Osteoblast (primary cell): ENCODE measurements around the gene ADARB2. TPM values are rescaled to one million over a fixed set of nuclear protein-coding genes. Genes with fewer than 3 reads are reported as not detected.

ENCODE experiments used
- DNase-seq: peaks from one replicate; pipeline ENCODE4 v3.0.0; 2011; ENCODE audit warnings: low spot score, mixed read lengths; ENCODE audit not compliant: insufficient read length; ENCODE audit errors: missing footprints
- H2AFZ ChIP-seq: 2 replicates; pipeline ENCODE4 v1.6.0; 2011; ENCODE audit warnings: mild to moderate bottlenecking, low read length
- H3K27ac ChIP-seq: 2 replicates; pipeline ENCODE4 v1.5.1; 2011; ENCODE audit warnings: mild to moderate bottlenecking, low read depth, low read length, moderate library complexity
- H3K27me3 ChIP-seq: 2 replicates; pipeline ENCODE4 v1.6.0; 2012; ENCODE audit warnings: mild to moderate bottlenecking, control low read depth, inconsistent platforms, low read length, moderate library complexity; ENCODE audit not compliant: insufficient read depth
- H3K36me3 ChIP-seq: 2 replicates; pipeline ENCODE4 v1.5.1; 2011; ENCODE audit warnings: mild to moderate bottlenecking, low read length, control low read depth, moderate library complexity; ENCODE audit not compliant: insufficient read depth
- H3K4me1 ChIP-seq: 2 replicates; pipeline ENCODE4 v1.5.1; 2011; ENCODE audit warnings: mild to moderate bottlenecking, low read length, control low read depth, moderate library complexity; ENCODE audit not compliant: insufficient read depth
- H3K4me2 ChIP-seq: 2 replicates; pipeline ENCODE4 v1.6.0; 2011; ENCODE audit warnings: mild to moderate bottlenecking, low read length; ENCODE audit not compliant: insufficient read depth
- H3K4me3 ChIP-seq: fragments of 200-600 bp; sonication (generic); 3 replicates; pipeline ENCODE4 v1.5.1; 2012; ENCODE audit warnings: mild to moderate bottlenecking, low read length, inconsistent platforms; ENCODE audit not compliant: insufficient read depth
- H3K79me2 ChIP-seq: 2 replicates; pipeline ENCODE4 v1.6.0; 2012; ENCODE audit warnings: mild to moderate bottlenecking, low read length, control low read depth, inconsistent platforms; ENCODE audit not compliant: insufficient read depth
- H3K9me3 ChIP-seq: 2 replicates; pipeline ENCODE4 v1.5.1; 2011; ENCODE audit warnings: low read depth, low read length, control low read depth
- H4K20me1 ChIP-seq: 2 replicates; pipeline ENCODE4 v1.6.0; 2012; ENCODE audit warnings: mild to moderate bottlenecking, low read length, control low read depth; ENCODE audit not compliant: insufficient read depth
- total RNA-seq: library from RNA; depleted of rRNA; stranded (reverse); fragments of >200 nt; gene quantifications from 2 replicates; pipeline ENCODE4 v1.2.3, GENCODE V29; 2012
- TF ChIP-seq, protein P1 (sequence below): IDR thresholded peaks from 2 replicates; pipeline ENCODE4 v1.5.1; 2011; ENCODE audit warnings: mild to moderate bottlenecking, low read depth, low read length, moderate library complexity; ENCODE audit errors: extremely low read depth

The ADARB2 gene
- total RNA-seq, 1 donor: not detected

GRCh38 chr10:1440897-1441296 lies 296.4 kb downstream of the ADARB2 start:
- Histone ChIP-seq H3K4me1 (no peaks in the 10 kb centered on the region), H3K27me3 (no peaks in the 10 kb centered on the region), H3K79me2 (no peaks in the 10 kb centered on the region), H4K20me1 (no peaks in the 10 kb centered on the region), H3K9me3 (no peaks in the 10 kb centered on the region), H3K4me3 (no peak overlapping the region), H3K27ac (no peak overlapping the region), H3K36me3 (no peaks in the 10 kb centered on the region), H3K4me2 (no peak overlapping the region), H2AFZ (no peak overlapping the region)
- TF ChIP-seq, protein P1, sequence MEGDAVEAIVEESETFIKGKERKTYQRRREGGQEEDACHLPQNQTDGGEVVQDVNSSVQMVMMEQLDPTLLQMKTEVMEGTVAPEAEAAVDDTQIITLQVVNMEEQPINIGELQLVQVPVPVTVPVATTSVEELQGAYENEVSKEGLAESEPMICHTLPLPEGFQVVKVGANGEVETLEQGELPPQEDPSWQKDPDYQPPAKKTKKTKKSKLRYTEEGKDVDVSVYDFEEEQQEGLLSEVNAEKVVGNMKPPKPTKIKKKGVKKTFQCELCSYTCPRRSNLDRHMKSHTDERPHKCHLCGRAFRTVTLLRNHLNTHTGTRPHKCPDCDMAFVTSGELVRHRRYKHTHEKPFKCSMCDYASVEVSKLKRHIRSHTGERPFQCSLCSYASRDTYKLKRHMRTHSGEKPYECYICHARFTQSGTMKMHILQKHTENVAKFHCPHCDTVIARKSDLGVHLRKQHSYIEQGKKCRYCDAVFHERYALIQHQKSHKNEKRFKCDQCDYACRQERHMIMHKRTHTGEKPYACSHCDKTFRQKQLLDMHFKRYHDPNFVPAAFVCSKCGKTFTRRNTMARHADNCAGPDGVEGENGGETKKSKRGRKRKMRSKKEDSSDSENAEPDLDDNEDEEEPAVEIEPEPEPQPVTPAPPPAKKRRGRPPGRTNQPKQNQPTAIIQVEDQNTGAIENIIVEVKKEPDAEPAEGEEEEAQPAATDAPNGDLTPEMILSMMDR: no peak
- no peak for DNase-seq

DNA sequence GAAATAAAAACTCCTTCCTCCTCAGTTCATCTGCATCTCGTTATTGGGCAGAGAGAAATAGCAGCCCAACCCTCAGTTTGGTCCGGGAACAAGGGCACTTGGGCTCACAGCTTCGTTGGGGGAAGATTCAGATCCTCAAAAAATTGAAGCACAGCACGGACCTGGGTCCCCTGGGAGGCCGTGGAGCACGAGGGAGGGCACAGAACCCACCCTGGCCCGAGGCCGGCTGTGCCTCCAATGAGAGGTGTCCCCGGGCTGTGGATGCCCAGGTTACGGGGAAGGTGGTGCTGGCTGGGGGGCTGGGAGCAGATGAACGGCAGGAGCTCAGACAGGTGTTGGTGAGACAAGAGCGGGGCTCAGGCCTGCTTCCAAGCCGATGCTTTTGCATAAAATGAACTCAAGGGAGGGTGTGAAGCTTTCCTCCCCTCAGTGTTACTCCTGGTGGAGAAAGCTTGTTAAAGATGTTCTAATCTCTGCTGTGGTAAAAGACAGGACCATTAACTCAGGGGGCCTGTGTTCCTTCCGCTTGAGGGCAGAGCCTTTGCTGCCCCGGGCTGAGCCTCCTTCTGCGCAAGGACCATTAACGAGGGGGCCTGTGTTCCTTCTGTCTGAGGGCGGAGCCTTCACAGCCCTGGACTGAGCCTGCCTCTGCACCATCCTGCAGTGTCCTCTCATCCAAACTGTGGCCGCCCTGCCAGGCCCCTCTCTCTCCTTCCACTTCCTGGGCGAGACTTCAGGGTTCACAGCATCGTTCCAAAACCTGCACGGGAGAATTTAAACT lies 302.2 kb downstream of the ADARB2 start:
- no peaks in the 10 kb centered on the region for H3K36me3 ChIP-seq
- no peaks in the 10 kb centered on the region for H3K9me3 ChIP-seq
- H3K4me2 ChIP-seq: no peak overlapping the region
- H2AFZ ChIP-seq: no peak overlapping the region
- H3K27ac ChIP-seq: no peak overlapping the region
- no peaks in the 10 kb centered on the region for H3K79me2 ChIP-seq
- DNase-seq: no peak
- no peaks in the 10 kb centered on the region for H3K27me3 ChIP-seq
- no peaks in the 10 kb centered on the region for H4K20me1 ChIP-seq
- H3K4me1 ChIP-seq: no peaks in the 10 kb centered on the region
- TF ChIP-seq, protein P1: no peak
- H3K4me3 ChIP-seq: no peak overlapping the region

GRCh38 chr10:1434202-1434601 lies 303.1 kb downstream of the ADARB2 start:
- no peaks in the 10 kb centered on the region for H3K27me3 ChIP-seq
- no peaks in the 10 kb centered on the region for H4K20me1 ChIP-seq
- H3K36me3 ChIP-seq: no peaks in the 10 kb centered on the region
- H2AFZ ChIP-seq: no peak overlapping the region
- TF ChIP-seq, protein P1: no peak
- no peaks in the 10 kb centered on the region for H3K79me2 ChIP-seq
- DNase-seq: no peak
- no peak overlapping the region for H3K4me3 ChIP-seq
- H3K27ac ChIP-seq: no peak overlapping the region
- no peak overlapping the region for H3K4me2 ChIP-seq
- peaks cover 2% of the 10 kb centered on the region for H3K9me3 ChIP-seq
- no peaks in the 10 kb centered on the region for H3K4me1 ChIP-seq

DNA sequence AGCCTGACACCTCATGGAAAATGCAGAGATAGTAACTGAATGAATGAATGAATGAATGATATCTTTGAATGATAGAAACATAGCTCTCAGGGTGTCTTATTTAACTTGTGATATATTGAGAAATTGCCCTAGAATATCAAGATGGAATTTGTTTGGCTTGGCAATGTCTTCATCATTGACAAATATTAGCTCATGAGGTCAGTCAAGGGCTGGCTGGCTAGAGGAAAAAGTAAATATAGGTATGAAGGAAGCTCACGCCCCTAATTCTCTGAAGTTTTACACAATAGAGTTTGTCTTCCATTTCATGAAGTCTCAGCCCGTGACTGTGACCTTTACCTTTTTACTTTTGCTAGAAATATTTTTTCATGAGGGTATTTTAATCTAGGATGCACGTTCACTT lies 305.2 kb downstream of the ADARB2 start:
- peaks cover 2% of the 10 kb centered on the region for H3K9me3 ChIP-seq
- no peaks in the 10 kb centered on the region for H3K36me3 ChIP-seq
- no peaks in the 10 kb centered on the region for H4K20me1 ChIP-seq
- no peak overlapping the region for H2AFZ ChIP-seq
- no peak for DNase-seq
- no peaks in the 10 kb centered on the region for H3K27me3 ChIP-seq
- no peak overlapping the region for H3K27ac ChIP-seq
- no peak overlapping the region for H3K4me3 ChIP-seq
- no peaks in the 10 kb centered on the region for H3K79me2 ChIP-seq
- TF ChIP-seq, protein P1: no peak
- no peak overlapping the region for H3K4me2 ChIP-seq
- H3K4me1 ChIP-seq: no peaks in the 10 kb centered on the region
